ENCODE data around the gene RALGAPA2.

Gene RALGAPA2

GRCh38 chr20:20497242-20497978, 215.0 kb downstream of the RALGAPA2 start:
- no peak for DNase-seq (ENCODE audit: low spot score)

- no peak for DNase-seq (ENCODE audit: low spot score)
These were observed 216.5 kb downstream of the RALGAPA2 start for GRCh38 chr20:20495729-20496503.

GRCh38 chr20:20493701-20494100, 218.7 kb downstream of the RALGAPA2 start:
- no peak for DNase-seq (ENCODE audit: low spot score)

- peak; percentile 93 for DNase-seq (ENCODE audit: low spot score)
These were observed 219.7 kb downstream of the RALGAPA2 start for GRCh38 chr20:20492521-20493332.

GRCh38 chr20:20491784-20492264, 220.6 kb downstream of the RALGAPA2 start:
- DNase-seq (ENCODE audit: low spot score) = no peak

GRCh38 chr20:20491110-20491783, 221.2 kb downstream of the RALGAPA2 start:
- DNase-seq (ENCODE audit: low spot score) = no peak

GRCh38 chr20:20490673-20491072, 221.8 kb downstream of the RALGAPA2 start:
- no peak for DNase-seq (ENCODE audit: low spot score)

GRCh38 chr20:20489648-20490341, 222.6 kb downstream of the RALGAPA2 start:
- DNase-seq (ENCODE audit: low spot score) = no peak

- no peak for DNase-seq (ENCODE audit: low spot score)
These were observed 223.4 kb downstream of the RALGAPA2 start for GRCh38 chr20:20489054-20489453.

- no peak for DNase-seq (ENCODE audit: low spot score)
These were observed 224.1 kb downstream of the RALGAPA2 start for GRCh38 chr20:20488388-20488787.

GRCh38 chr20:20487811-20488210, 224.6 kb downstream of the RALGAPA2 start:
- no peak for DNase-seq (ENCODE audit: low spot score)

GRCh38 chr20:20483328-20483727, 229.1 kb downstream of the RALGAPA2 start:
- no peak for DNase-seq (ENCODE audit: low spot score)

- DNase-seq (ENCODE audit: low spot score) = no peak
These were observed 230.0 kb downstream of the RALGAPA2 start for GRCh38 chr20:20482453-20482852.

GRCh38 chr20:20480689-20481088, 231.8 kb downstream of the RALGAPA2 start:
- no peak for DNase-seq (ENCODE audit: low spot score)

GRCh38 chr20:20480126-20480525, 232.3 kb downstream of the RALGAPA2 start:
- DNase-seq (ENCODE audit: low spot score) = no peak

- DNase-seq (ENCODE audit: low spot score) = no peak
These were observed 234.9 kb downstream of the RALGAPA2 start for GRCh38 chr20:20477444-20478041.

- no peak for DNase-seq (ENCODE audit: low spot score)
These were observed 235.9 kb downstream of the RALGAPA2 start for GRCh38 chr20:20476504-20476903.

- DNase-seq (ENCODE audit: low spot score) = no peak
These were observed 238.8 kb downstream of the RALGAPA2 start for GRCh38 chr20:20473657-20474056.

- no peak for DNase-seq (ENCODE audit: low spot score)
These were observed 239.7 kb downstream of the RALGAPA2 start for GRCh38 chr20:20472684-20473274.

GRCh38 chr20:20466341-20466879, 246.0 kb downstream of the RALGAPA2 start:
- no peak for DNase-seq (ENCODE audit: low spot score)
